HG03196 (cell line): Measurements from ENCODE around the gene REM1.

ENCODE experiments used
- ATAC-seq: cut with Tn5 transposase; IDR thresholded peaks from one replicate; pipeline ENCODE4 v1.9.1; 2021; ENCODE audit not compliant: unreplicated experiment

Gene REM1

DNA sequence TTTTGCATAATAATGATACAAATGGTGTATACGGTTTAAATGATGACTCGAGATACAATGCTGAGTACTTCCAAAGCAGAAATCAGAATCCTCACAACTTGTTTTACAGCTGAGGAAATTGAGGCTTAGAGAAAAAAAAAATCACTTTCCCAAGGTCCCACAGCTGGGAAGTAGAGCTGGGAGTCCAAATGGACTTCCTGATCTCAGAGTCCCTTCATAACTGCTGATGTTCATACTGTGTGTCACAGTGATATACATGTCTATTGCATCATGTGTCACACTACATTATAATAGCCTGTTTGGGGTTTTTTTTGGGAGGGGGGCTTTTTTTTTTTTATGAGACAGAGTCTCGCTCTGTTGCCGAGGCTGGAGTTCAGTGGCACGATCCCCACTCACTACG, 47.6 kb downstream of the REM1 start:
- ATAC-seq = no peak

DNA sequence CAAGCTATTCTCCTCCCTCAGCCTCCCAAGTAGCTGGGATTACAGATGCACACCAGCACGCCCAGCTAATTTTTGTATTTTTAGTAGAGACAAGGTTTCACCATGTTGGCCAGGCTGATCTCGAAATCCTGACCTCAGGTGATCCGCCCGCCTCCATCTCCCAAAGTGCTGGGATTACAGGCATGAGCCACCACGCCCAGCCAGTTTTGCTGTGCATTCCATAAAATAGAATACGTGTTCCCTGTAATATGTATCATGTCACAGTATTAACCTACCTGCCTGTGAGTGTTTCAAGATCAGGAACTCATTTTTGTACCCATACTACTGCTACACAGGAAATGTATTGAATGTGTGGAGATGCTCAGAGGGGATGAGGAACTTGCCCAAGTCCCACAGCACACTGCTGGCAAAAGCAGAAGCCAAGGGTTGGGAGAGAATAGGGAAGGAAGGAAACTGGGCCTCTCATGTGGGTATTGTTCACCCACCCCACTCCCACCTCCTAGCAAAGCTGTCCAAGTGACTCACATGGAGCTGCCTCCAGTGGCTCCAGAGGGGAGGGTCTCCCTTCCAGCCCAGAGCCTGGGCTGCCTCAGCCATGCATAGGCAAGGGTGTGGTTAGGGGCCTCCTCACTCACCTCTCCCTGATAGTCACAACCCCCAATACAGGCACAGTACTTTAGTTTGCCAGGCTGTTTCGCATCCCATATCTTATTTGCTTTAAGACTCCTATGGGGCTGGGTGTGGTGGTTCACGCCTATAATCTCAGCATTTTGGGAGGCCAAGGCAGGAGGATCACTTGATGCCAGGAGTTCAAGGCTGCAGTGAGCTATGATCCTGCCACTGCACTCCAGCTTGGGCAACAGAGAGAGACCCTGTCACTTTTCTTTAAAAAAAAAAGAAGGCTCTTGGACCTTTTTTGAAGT, 48.5 kb downstream of the REM1 start:
- no peak for ATAC-seq

DNA sequence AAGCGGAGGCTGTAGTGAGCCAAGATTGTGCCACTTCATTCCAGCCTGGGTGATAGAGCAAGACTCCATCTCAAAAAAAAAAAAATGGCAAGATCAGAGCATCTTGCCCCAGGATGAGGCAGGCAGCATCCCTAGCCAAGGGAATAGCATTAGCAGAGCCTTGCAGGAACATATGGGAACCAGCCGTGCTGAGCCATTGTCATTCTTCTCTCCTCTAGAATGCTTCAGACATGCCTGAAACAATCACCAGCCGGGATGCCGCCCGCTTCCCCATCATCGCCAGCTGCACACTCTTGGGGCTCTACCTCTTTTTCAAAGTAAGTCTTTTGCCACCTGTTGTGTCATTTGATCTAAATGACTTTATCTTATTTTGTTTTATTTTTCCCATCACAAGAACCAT, 52.2 kb downstream of the REM1 start:
- no peak for ATAC-seq
